Head of caudate nucleus (tissue), 42 donors: ENCODE data around the gene ST6GALNAC4.

ENCODE experiments used
- DNase-seq, 42 donors: peaks; one replicate each; pipeline versions ENCODE4 v3.0.0 to v3.0.0-alpha.2; 2020 to 2021; ENCODE audit warnings: mixed read lengths in 7 of 42
- intact Hi-C: fragments of 100-400 bp; cut with DNase I; formaldehyde crosslinking; loops from one replicate; pipeline ENCODE4 v1.15.0; 2022

ST6GALNAC4 gene

GRCh38 chr9:127904561-127905003 is 12.3 kb downstream of the ST6GALNAC4 start:
- peak in 9 of 42 donors; percentile 17 to 58 (median 35) for DNase-seq

GRCh38 chr9:127903557-127904475 is 13.0 kb downstream of the ST6GALNAC4 start:
- intact Hi-C loops: no loop called here
- peak in 1 of 42 donors; percentile 36 for DNase-seq

More at GRCh38 chr9:127904561-127905003, 12.3 kb downstream of the ST6GALNAC4 start:
- intact Hi-C loops: no loop called here

GRCh38 chr9:127899128-127899943 is 17.5 kb downstream of the ST6GALNAC4 start, which contains the start of gene ST6GALNAC6:
Gene ST6GALNAC6 (minus strand): TSS chr9:127899603. CDS start chr9:127897981, 1,622 bp downstream.
- DNase-seq: peak in 39 of 42 donors; percentile 58 to 89 (median 79)
- intact Hi-C loops: no loop called here

- intact Hi-C loops: no loop called here
- DNase-seq: peak in 33 of 42 donors; percentile 26 to 85 (median 62)
Measured at GRCh38 chr9:127898433-127899127, 18.3 kb downstream of the ST6GALNAC4 start.

GRCh38 chr9:127897193-127897692 is 19.6 kb downstream of the ST6GALNAC4 start:
- intact Hi-C loops: no loop called here
- peak; percentile 68 to 91 (median 80) for DNase-seq

GRCh38 chr9:127896395-127897192 is 20.2 kb downstream of the ST6GALNAC4 start:
- DNase-seq: peak in 1 of 42 donors; percentile 36
- intact Hi-C loops: no loop called here

GRCh38 chr9:127895811-127896210 is 21.0 kb downstream of the ST6GALNAC4 start:
- DNase-seq: no peak
- intact Hi-C loops: no loop called here

GRCh38 chr9:127893392-127893791 is 23.4 kb downstream of the ST6GALNAC4 start:
- DNase-seq: peak in 7 of 42 donors; percentile 34 to 73 (median 63)
- intact Hi-C loops: no loop called here

GRCh38 chr9:127892831-127893230 is 24.0 kb downstream of the ST6GALNAC4 start:
- DNase-seq: no peak
- intact Hi-C loops: no loop called here

GRCh38 chr9:127890053-127890452 is 26.8 kb downstream of the ST6GALNAC4 start:
- no peak for DNase-seq
- intact Hi-C loops: no loop called here

GRCh38 chr9:127887792-127888191 is 29.0 kb downstream of the ST6GALNAC4 start:
- DNase-seq: no peak
- intact Hi-C loops: no loop called here

GRCh38 chr9:127886401-127886972 is 30.4 kb downstream of the ST6GALNAC4 start:
- DNase-seq: no peak
- intact Hi-C loops: no loop called here

- no peak for DNase-seq
- intact Hi-C loops: no loop called here
Measured at GRCh38 chr9:127885508-127886281, 31.1 kb downstream of the ST6GALNAC4 start.

GRCh38 chr9:127884976-127885490 is 31.8 kb downstream of the ST6GALNAC4 start:
- intact Hi-C loops: no loop called here

GRCh38 chr9:127884427-127884911 is 32.4 kb downstream of the ST6GALNAC4 start:
- peak in 16 of 42 donors; percentile 25 to 67 (median 42) for DNase-seq
- intact Hi-C loops: no loop called here

More at GRCh38 chr9:127884976-127885490, 31.8 kb downstream of the ST6GALNAC4 start:
- no peak for DNase-seq

GRCh38 chr9:127883959-127884358 is 32.9 kb downstream of the ST6GALNAC4 start:
- intact Hi-C loops: no loop called here
- no peak for DNase-seq
